ENCODE measurements around the gene CFAP97D1. TPM values are rescaled to one million over a fixed set of nuclear protein-coding genes. Genes with fewer than 3 reads are reported as not detected.

CFAP97D1 gene
- polyA plus RNA-seq, 2 of the 4 experiments (the other 2 are of a cell fraction) = not detected

DNA sequence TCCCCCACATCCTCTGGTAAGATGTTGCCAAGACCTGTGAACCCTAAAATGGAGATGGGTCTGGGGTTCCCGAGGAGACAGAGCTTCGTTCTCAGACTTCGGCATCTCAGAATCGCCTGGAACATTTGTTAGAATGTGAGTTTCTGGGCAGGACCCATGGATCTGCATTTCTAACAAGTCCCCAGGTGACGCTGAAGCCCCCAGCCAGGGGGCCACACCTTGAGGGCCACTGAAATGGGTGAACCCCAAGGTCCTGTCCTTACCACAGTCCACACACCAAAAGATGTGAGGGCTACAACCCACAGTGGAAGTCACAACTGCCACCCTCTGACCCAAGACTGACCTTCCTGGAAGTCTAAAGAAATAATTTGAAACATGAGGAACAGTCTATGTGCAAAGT, 38.7 kb downstream of the CFAP97D1 start:
- H3K4me2 ChIP-seq = no peak overlapping the region
- ChIA-PET CTCF (interaction anchor here (0.9 to 5.4 kb wide), 10 partner anchors 10 to 335 kb away, joined by 3 to 37 read pairs (median 4); partner anchors contain the start of genes CD300LG and DHX8), POLR2A (interaction anchor here (0.6 kb wide), 1 partner anchor 905 kb away, joined by 4 read pairs; no protein-coding TSS in a partner anchor)
- no peak for FAIRE-seq
- WGBS (ENCODE audit: missing lambda C conversion rate) = 94% methylated on average over 5 of the region's 5 CpGs
- H3K27ac ChIP-seq = no peak overlapping the region
- H3K4me1 ChIP-seq = peaks cover 21% of the 10 kb centered on the region
- H3K4me3 ChIP-seq = no peak overlapping the region
- H3K9me3 ChIP-seq = no peaks in the 10 kb centered on the region
- ATAC-seq = no peak
- DNase-seq (ENCODE audit: low read depth in 1 of 2, low spot score in 1 of 2) = no peak
- TF ChIP-seq NR3C1 (IDR thresholded peaks at IDR 0.05) = no peak
- no peak for TF ChIP-seq MAFK (IDR thresholded peaks at IDR 0.05; ENCODE audit: partially characterized antibody)
- TF ChIP-seq, protein P1, sequence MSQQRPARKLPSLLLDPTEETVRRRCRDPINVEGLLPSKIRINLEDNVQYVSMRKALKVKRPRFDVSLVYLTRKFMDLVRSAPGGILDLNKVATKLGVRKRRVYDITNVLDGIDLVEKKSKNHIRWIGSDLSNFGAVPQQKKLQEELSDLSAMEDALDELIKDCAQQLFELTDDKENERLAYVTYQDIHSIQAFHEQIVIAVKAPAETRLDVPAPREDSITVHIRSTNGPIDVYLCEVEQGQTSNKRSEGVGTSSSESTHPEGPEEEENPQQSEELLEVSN (IDR thresholded peaks at IDR 0.05; ENCODE audit: borderline replicate concordance, low read depth) = no peak
- no peak for TF ChIP-seq KDM1A (IDR thresholded peaks at IDR 0.05; ENCODE audit: low read depth)
- no peak for TF ChIP-seq HOXB5 (CRISPR knock-in tag; IDR thresholded peaks at IDR 0.05)
- TF ChIP-seq, protein P2, sequence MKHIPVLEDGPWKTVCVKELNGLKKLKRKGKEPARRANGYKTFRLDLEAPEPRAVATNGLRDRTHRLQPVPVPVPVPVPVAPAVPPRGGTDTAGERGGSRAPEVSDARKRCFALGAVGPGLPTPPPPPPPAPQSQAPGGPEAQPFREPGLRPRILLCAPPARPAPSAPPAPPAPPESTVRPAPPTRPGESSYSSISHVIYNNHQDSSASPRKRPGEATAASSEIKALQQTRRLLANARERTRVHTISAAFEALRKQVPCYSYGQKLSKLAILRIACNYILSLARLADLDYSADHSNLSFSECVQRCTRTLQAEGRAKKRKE (CRISPR knock-in tag; IDR thresholded peaks at IDR 0.05; ENCODE audit: low read depth) = no peak
- TF ChIP-seq, protein P3, sequence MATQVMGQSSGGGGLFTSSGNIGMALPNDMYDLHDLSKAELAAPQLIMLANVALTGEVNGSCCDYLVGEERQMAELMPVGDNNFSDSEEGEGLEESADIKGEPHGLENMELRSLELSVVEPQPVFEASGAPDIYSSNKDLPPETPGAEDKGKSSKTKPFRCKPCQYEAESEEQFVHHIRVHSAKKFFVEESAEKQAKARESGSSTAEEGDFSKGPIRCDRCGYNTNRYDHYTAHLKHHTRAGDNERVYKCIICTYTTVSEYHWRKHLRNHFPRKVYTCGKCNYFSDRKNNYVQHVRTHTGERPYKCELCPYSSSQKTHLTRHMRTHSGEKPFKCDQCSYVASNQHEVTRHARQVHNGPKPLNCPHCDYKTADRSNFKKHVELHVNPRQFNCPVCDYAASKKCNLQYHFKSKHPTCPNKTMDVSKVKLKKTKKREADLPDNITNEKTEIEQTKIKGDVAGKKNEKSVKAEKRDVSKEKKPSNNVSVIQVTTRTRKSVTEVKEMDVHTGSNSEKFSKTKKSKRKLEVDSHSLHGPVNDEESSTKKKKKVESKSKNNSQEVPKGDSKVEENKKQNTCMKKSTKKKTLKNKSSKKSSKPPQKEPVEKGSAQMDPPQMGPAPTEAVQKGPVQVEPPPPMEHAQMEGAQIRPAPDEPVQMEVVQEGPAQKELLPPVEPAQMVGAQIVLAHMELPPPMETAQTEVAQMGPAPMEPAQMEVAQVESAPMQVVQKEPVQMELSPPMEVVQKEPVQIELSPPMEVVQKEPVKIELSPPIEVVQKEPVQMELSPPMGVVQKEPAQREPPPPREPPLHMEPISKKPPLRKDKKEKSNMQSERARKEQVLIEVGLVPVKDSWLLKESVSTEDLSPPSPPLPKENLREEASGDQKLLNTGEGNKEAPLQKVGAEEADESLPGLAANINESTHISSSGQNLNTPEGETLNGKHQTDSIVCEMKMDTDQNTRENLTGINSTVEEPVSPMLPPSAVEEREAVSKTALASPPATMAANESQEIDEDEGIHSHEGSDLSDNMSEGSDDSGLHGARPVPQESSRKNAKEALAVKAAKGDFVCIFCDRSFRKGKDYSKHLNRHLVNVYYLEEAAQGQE (IDR thresholded peaks at IDR 0.05) = no peak
- no peak for TF ChIP-seq RAD21 (conservative IDR thresholded peaks at IDR 0.05 in 1 of 2, IDR thresholded peaks at IDR 0.05 in 1 of 2)
- no peak for TF ChIP-seq RARB (CRISPR knock-in tag; IDR thresholded peaks at IDR 0.05)
- TF ChIP-seq GATA3 (IDR thresholded peaks at IDR 0.05; ENCODE audit: borderline replicate concordance) = no peak
- TF ChIP-seq JUNB (IDR thresholded peaks at IDR 0.05) = no peak
- no peak for TF ChIP-seq PHF8 (IDR thresholded peaks at IDR 0.05; ENCODE audit: borderline replicate concordance, low read depth)
- no peak for TF ChIP-seq MAX (IDR thresholded peaks at IDR 0.05)
- no peak for TF ChIP-seq MYC (IDR thresholded peaks at IDR 0.05; ENCODE audit: borderline replicate concordance, low read length)
- TF ChIP-seq JUN (IDR thresholded peaks at IDR 0.05) = no peak
- TF ChIP-seq, protein P4, sequence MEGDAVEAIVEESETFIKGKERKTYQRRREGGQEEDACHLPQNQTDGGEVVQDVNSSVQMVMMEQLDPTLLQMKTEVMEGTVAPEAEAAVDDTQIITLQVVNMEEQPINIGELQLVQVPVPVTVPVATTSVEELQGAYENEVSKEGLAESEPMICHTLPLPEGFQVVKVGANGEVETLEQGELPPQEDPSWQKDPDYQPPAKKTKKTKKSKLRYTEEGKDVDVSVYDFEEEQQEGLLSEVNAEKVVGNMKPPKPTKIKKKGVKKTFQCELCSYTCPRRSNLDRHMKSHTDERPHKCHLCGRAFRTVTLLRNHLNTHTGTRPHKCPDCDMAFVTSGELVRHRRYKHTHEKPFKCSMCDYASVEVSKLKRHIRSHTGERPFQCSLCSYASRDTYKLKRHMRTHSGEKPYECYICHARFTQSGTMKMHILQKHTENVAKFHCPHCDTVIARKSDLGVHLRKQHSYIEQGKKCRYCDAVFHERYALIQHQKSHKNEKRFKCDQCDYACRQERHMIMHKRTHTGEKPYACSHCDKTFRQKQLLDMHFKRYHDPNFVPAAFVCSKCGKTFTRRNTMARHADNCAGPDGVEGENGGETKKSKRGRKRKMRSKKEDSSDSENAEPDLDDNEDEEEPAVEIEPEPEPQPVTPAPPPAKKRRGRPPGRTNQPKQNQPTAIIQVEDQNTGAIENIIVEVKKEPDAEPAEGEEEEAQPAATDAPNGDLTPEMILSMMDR (IDR thresholded peaks at IDR 0.05) = no peak
- TF ChIP-seq ZSCAN20 (CRISPR knock-in tag; IDR thresholded peaks at IDR 0.05) = no peak
- no peak for TF ChIP-seq POLR2A (IDR thresholded peaks at IDR 0.05; ENCODE audit: low read length)

DNA sequence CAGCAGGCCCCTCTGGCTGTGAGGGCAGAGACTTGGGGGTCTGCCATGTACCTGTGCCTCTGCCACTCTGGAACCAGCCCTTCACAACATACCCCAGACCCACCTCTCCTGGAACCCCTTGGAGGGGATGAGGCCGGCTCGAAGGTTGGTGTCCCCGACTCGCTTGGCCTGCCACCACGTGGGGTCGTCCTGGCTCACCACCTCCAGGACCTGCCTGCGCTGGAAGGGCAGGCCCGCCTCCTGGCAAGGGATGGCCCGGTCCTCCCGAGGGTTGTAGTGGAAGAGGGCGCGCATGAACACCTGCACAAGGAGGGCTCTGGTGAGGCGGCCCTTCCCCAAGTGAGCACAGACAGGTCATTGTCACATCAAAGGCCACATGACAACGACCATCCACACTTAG, 40.5 kb downstream of the CFAP97D1 start:
- FAIRE-seq = no peak
- no peak for DNase-seq (ENCODE audit: low read depth in 1 of 2, low spot score in 1 of 2)
- Histone ChIP-seq H3K27ac (no peak overlapping the region), H3K4me1 (peaks cover 3% of the 10 kb centered on the region; the same call in 2 of the 3 replicates), H3K4me3 (no peak overlapping the region), H3K4me2 (no peak overlapping the region), H3K9me3 (no peaks in the 10 kb centered on the region)
- no peak for TF ChIP-seq PBX3 (IDR thresholded peaks at IDR 0.05)
- TF ChIP-seq BHLHE40 (IDR thresholded peaks at IDR 0.05; ENCODE audit: low read depth, low read length) = no peak
- TF ChIP-seq ZFP36 (IDR thresholded peaks at IDR 0.05; ENCODE audit: borderline replicate concordance, partially characterized antibody) = no peak
- no peak for TF ChIP-seq RFX5 (IDR thresholded peaks at IDR 0.05)
- no peak for TF ChIP-seq RNF2 (IDR thresholded peaks at IDR 0.05; ENCODE audit: borderline replicate concordance, low read depth)
- no peak for TF ChIP-seq EHF (CRISPR knock-in tag; IDR thresholded peaks at IDR 0.05)
- no peak for TF ChIP-seq ZSCAN20 (CRISPR knock-in tag; IDR thresholded peaks at IDR 0.05)
- TF ChIP-seq HOXA7 (CRISPR knock-in tag; IDR thresholded peaks at IDR 0.05) = no peak
- no peak for TF ChIP-seq FOSB (CRISPR knock-in tag; IDR thresholded peaks at IDR 0.05)
- no peak for TF ChIP-seq ZC3H11A (IDR thresholded peaks at IDR 0.05)
- TF ChIP-seq, protein P4 (IDR thresholded peaks at IDR 0.05) = no peak
- POLR2A ChIA-PET = no interaction called here
- CTCF ChIA-PET = interaction anchor here (0.5 to 4.5 kb wide), 4 partner anchors 10 to 25 kb away, joined by 3 to 17 read pairs (median 3); partner anchors contain the start of gene CD300LG
- 93% methylated on average over 12 of the region's 14 CpGs for WGBS (ENCODE audit: missing lambda C conversion rate)
- no peak for ATAC-seq

Measured in A549 (cell line).